ENCODE results near the gene PLIN5. TPM values are rescaled to one million over a fixed set of nuclear protein-coding genes. Genes with fewer than 3 reads are reported as not detected.

PLIN5 gene
- 10 to 100 TPM in 1 of 4 donors, 1 to 10 TPM in 3; 2.6 to 12.3 (median 5.4) TPM for polyA plus RNA-seq (ENCODE audit: insufficient read length in 4 of 4)

GRCh38 chr19:4534836-4535658, at the start of gene PLIN5:
TSS of gene PLIN5 (minus strand) at chr19:4535224. CDS start at chr19:4534074, 1,150 bp downstream.
- peak; percentile 17 to 68 (median 59) for DNase-seq (ENCODE audit: low read depth in 4 of 4, low spot score in 2 of 4)

- no peak for DNase-seq (ENCODE audit: low read depth in 4 of 4, low spot score in 2 of 4)
These were observed 49.1 kb upstream of the PLIN5 start for GRCh38 chr19:4583961-4584669.

- no peak for DNase-seq (ENCODE audit: low read depth in 4 of 4, low spot score in 2 of 4)
These were observed 48.2 kb upstream of the PLIN5 start for GRCh38 chr19:4582980-4583842.

- peak in 1 of 4 donors; percentile 21 for DNase-seq (ENCODE audit: low read depth in 4 of 4, low spot score in 2 of 4)
These were observed 46.9 kb upstream of the PLIN5 start for GRCh38 chr19:4581666-4582553.

- DNase-seq (ENCODE audit: low read depth in 4 of 4, low spot score in 2 of 4): no peak
These were observed 46.1 kb upstream of the PLIN5 start for GRCh38 chr19:4580961-4581665.

- DNase-seq (ENCODE audit: low read depth in 4 of 4, low spot score in 2 of 4): no peak
These were observed 45.2 kb upstream of the PLIN5 start for GRCh38 chr19:4580021-4580901.

- DNase-seq (ENCODE audit: low read depth in 4 of 4, low spot score in 2 of 4): no peak
These were observed 44.4 kb upstream of the PLIN5 start for GRCh38 chr19:4579389-4579788.

- no peak for DNase-seq (ENCODE audit: low read depth in 4 of 4, low spot score in 2 of 4)
These were observed 43.7 kb upstream of the PLIN5 start for GRCh38 chr19:4578552-4579248.

- no peak for DNase-seq (ENCODE audit: low read depth in 4 of 4, low spot score in 2 of 4)
These were observed 42.2 kb upstream of the PLIN5 start for GRCh38 chr19:4577020-4577782.

- peak in 1 of 4 donors; percentile 28 for DNase-seq (ENCODE audit: low read depth in 4 of 4, low spot score in 2 of 4)
These were observed 41.3 kb upstream of the PLIN5 start for GRCh38 chr19:4576016-4576933.

- peak in 1 of 4 donors; percentile 46 for DNase-seq (ENCODE audit: low read depth in 4 of 4, low spot score in 2 of 4)
These were observed 40.4 kb upstream of the PLIN5 start for GRCh38 chr19:4575267-4576015.

- no peak for DNase-seq (ENCODE audit: low read depth in 4 of 4, low spot score in 2 of 4)
These were observed 38.7 kb upstream of the PLIN5 start for GRCh38 chr19:4573682-4574081.

GRCh38 chr19:4571305-4571917, 36.4 kb upstream of the PLIN5 start:
- DNase-seq (ENCODE audit: low read depth in 4 of 4, low spot score in 2 of 4): no peak

GRCh38 chr19:4570916-4571304, 35.9 kb upstream of the PLIN5 start:
- DNase-seq (ENCODE audit: low read depth in 4 of 4, low spot score in 2 of 4): no peak

GRCh38 chr19:4570402-4570801, 35.4 kb upstream of the PLIN5 start:
- no peak for DNase-seq (ENCODE audit: low read depth in 4 of 4, low spot score in 2 of 4)

Measured in left renal cortex interstitium (tissue), 4 donors.